ENCODE measurements around the gene FAM78A.

DNA sequence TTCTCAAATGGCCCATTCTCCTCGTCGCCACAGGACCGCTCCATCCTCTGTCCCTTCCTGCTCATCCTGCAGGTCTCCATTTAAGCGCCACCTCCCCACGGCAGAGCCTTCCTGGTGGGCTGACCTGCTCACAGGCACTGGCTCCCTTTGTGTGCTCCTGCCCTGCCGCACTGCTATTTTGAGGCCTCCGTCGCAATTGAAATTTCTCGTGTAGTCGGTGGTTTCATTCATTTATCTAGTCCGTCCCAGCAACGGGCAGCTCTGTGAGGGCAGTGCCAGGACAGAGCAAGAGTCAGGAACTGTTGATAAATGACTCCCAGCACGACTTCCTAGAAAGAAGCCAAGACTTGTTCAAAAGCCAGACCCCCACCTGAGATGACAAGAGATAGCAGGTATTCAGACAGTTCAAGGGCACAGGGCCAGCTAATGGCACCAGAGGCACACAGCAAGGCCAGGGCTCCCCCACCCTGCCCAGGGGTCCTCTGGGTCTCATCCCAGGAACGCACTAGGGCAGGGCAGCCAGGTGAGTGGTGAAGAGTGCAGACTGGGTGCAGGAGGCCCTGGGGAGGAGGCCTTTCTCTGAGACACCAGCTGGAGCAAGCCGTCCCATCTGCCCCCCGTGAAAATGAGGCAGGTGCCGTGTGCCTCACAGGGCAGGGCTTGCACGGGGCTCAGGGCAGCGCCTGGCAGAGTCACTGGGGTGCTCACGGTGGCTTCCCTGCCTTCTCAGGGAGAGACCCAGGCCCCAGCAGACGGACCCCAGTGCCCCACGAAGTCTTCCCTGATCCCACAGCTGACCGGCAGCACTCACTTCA lies 36.9 kb downstream of the FAM78A start:
- TF ChIP-seq, protein P1, sequence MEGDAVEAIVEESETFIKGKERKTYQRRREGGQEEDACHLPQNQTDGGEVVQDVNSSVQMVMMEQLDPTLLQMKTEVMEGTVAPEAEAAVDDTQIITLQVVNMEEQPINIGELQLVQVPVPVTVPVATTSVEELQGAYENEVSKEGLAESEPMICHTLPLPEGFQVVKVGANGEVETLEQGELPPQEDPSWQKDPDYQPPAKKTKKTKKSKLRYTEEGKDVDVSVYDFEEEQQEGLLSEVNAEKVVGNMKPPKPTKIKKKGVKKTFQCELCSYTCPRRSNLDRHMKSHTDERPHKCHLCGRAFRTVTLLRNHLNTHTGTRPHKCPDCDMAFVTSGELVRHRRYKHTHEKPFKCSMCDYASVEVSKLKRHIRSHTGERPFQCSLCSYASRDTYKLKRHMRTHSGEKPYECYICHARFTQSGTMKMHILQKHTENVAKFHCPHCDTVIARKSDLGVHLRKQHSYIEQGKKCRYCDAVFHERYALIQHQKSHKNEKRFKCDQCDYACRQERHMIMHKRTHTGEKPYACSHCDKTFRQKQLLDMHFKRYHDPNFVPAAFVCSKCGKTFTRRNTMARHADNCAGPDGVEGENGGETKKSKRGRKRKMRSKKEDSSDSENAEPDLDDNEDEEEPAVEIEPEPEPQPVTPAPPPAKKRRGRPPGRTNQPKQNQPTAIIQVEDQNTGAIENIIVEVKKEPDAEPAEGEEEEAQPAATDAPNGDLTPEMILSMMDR (IDR thresholded peaks at IDR 0.05) = no peak
- no peak for TF ChIP-seq POLR2AphosphoS5 (IDR thresholded peaks at IDR 0.05)
- no peak for TF ChIP-seq POLR2A (IDR thresholded peaks at IDR 0.05)
- no peak for TF ChIP-seq EP300 (IDR thresholded peaks at IDR 0.05)
